IMR-90 (cell line): Measurements from ENCODE around the gene BET1. TPM values are rescaled to one million over a fixed set of nuclear protein-coding genes. Genes with fewer than 3 reads are reported as not detected.

ENCODE experiments used
- ATAC-seq: fragments of 200-7000 bp; cut with Tn5 transposase; 2 replicates; pipeline ENCODE4 v1.9.1; 2020; ENCODE audit warnings: low read depth, mild to moderate bottlenecking, moderate library complexity
- BruUV-seq: library from RNA; stranded (reverse); fragments of 400-500 nt; replicated peaks from 2 replicates; lab custom pipeline; 2021; lab: Mats Ljungman, UMichigan
- CTCF ChIA-PET: fragments of 300-600 bp; formaldehyde crosslinking; extraction: SDS; loops from one replicate; lab custom pipeline; 2021; ENCODE audit warnings: antibody characterized with exemption; lab: Yijun Ruan, JAX
- POLR2A ChIA-PET: fragments of 300-600 bp; sonication (Branson Sonifier 250); formaldehyde crosslinking; loops from one replicate; lab custom pipeline; 2022; ENCODE audit warnings: antibody characterized with exemption; ENCODE audit not compliant: unreplicated experiment; lab: Charles Lee
- DNase-seq: peaks from one replicate; pipeline ENCODE4 v3.0.0; 2013
- H2AFZ ChIP-seq: replicated peaks from 2 replicates; pipeline ENCODE3; 2013; ENCODE audit warnings: low read length, mild to moderate bottlenecking; ENCODE audit not compliant: poor library complexity
- H2AK5ac ChIP-seq: 2 replicates; pipeline ENCODE4 v1.6.1; 2013; ENCODE audit warnings: low read depth, low read length, inconsistent platforms
- H2AK9ac ChIP-seq: replicated peaks from 2 replicates; pipeline ENCODE3; 2013; ENCODE audit warnings: mild to moderate bottlenecking, low read depth, low read length, moderate library complexity; ENCODE audit not compliant: poor library complexity
- H2BK120ac ChIP-seq: 2 replicates; pipeline ENCODE4 v1.6.1; 2013; ENCODE audit warnings: low read depth, low read length, inconsistent platforms
- H2BK15ac ChIP-seq: 3 replicates; pipeline ENCODE4 v1.6.1; 2013; ENCODE audit warnings: low read depth, low read length, inconsistent platforms
- H2BK20ac ChIP-seq: 2 replicates; pipeline ENCODE4 v1.6.1; 2013; ENCODE audit warnings: low read depth, mild to moderate bottlenecking, inconsistent platforms, low read length, moderate library complexity
- H2BK5ac ChIP-seq: 2 replicates; pipeline ENCODE4 v1.6.1; 2013; ENCODE audit warnings: mild to moderate bottlenecking, low read depth, low read length, inconsistent platforms; ENCODE audit not compliant: poor library complexity, severe bottlenecking
- H3K14ac ChIP-seq: replicated peaks from 2 replicates; pipeline ENCODE4 v1.6.1; 2013; ENCODE audit warnings: low read depth, low read length, inconsistent platforms
- H3K18ac ChIP-seq: 2 replicates; pipeline ENCODE4 v1.6.1; 2013; ENCODE audit warnings: low read depth, low read length, control low read depth
- H3K23ac ChIP-seq: 2 replicates; pipeline ENCODE4 v1.6.1; 2013; ENCODE audit warnings: low read depth, low read length, inconsistent platforms
- H3K27ac ChIP-seq: 2 replicates; pipeline ENCODE4 v1.5.1; 2013; ENCODE audit warnings: mild to moderate bottlenecking, control low read depth, low read length; ENCODE audit not compliant: insufficient read depth
- H3K27me3 ChIP-seq: 2 replicates; pipeline ENCODE4 v1.6.1; 2013; ENCODE audit warnings: low read length; ENCODE audit not compliant: control insufficient read depth, insufficient read depth
- H3K36me3 ChIP-seq: 2 replicates; pipeline ENCODE4 v1.6.1; 2013; ENCODE audit warnings: low read length, mixed read lengths; ENCODE audit not compliant: control insufficient read depth, insufficient read depth
- H3K4ac ChIP-seq: 2 replicates; pipeline ENCODE4 v1.6.1; 2013; ENCODE audit warnings: low read depth, low read length, inconsistent platforms
- H3K4me1 ChIP-seq: 2 replicates; pipeline ENCODE4 v1.6.1; 2013; ENCODE audit warnings: low read length, mixed read lengths; ENCODE audit not compliant: control insufficient read depth, insufficient read depth
- H3K4me2 ChIP-seq: 2 replicates; pipeline ENCODE4 v1.6.1; 2013; ENCODE audit warnings: low read depth, mild to moderate bottlenecking, control low read depth, low read length, moderate library complexity
- H3K4me3 ChIP-seq: 2 replicates; pipeline ENCODE4 v1.5.1; 2013; ENCODE audit warnings: low read depth, mild to moderate bottlenecking, control low read depth, low read length, moderate library complexity; ENCODE audit not compliant: insufficient read depth
- H3K56ac ChIP-seq: 2 replicates; pipeline ENCODE4 v1.6.1; 2013; ENCODE audit warnings: low read length, inconsistent platforms; ENCODE audit not compliant: insufficient read depth; ENCODE audit errors: extremely low read depth
- H3K79me1 ChIP-seq, 2 experiments: 2 replicates each; pipeline ENCODE4 v1.6.1; 2013; ENCODE audit warnings: low read length in 2 of 2, inconsistent platforms in 1 of 2, low read depth in 1 of 2
- H3K9ac ChIP-seq: 2 replicates; pipeline ENCODE4 v1.6.1; 2013; ENCODE audit warnings: low read depth, low read length, control low read depth
- H3K9me1 ChIP-seq: 2 replicates; pipeline ENCODE4 v1.6.1; 2013; ENCODE audit warnings: low read length, inconsistent platforms; ENCODE audit not compliant: insufficient read depth
- H3K9me3 ChIP-seq: 2 replicates; pipeline ENCODE4 v1.6.1; 2013; ENCODE audit warnings: low read length; ENCODE audit not compliant: control insufficient read depth, insufficient read depth
- H4K20me1 ChIP-seq: 2 replicates; pipeline ENCODE4 v1.6.1; 2013; ENCODE audit warnings: low read length, inconsistent platforms; ENCODE audit not compliant: insufficient read depth
- H4K5ac ChIP-seq: 2 replicates; pipeline ENCODE4 v1.6.1; 2013; ENCODE audit warnings: mild to moderate bottlenecking, low read depth, low read length, control low read depth
- H4K8ac ChIP-seq, 2 experiments: 2 replicates each; pipeline ENCODE4 v1.6.1; 2013; ENCODE audit warnings: low read depth in 2 of 2, low read length in 2 of 2, control low read depth in 1 of 2, inconsistent platforms in 1 of 2
- H4K91ac ChIP-seq: 2 replicates; pipeline ENCODE4 v1.6.1; 2013; ENCODE audit warnings: low read depth, low read length, inconsistent platforms; ENCODE audit not compliant: insufficient read depth
- CEBPB ChIP-seq: IDR thresholded peaks from 2 replicates; pipeline ENCODE4 v1.6.1; 2012; ENCODE audit warnings: low read depth, low read length, improper control_type of control experiment
- CHD1 ChIP-seq: IDR thresholded peaks from 2 replicates; pipeline ENCODE4 v1.6.1; 2012; ENCODE audit warnings: low read depth, low read length, improper control_type of control experiment
- ELK1 ChIP-seq: fragments of 150-350 bp; IDR thresholded peaks from 2 replicates; pipeline ENCODE4 v1.6.1; 2016; ENCODE audit warnings: low read depth, mild to moderate bottlenecking, low read length, moderate library complexity, borderline replicate concordance
- MAFK ChIP-seq: IDR thresholded peaks from 2 replicates; pipeline ENCODE4 v1.6.1; 2012; ENCODE audit warnings: low read depth, low read length, improper control_type of control experiment
- MAZ ChIP-seq: IDR thresholded peaks from 2 replicates; pipeline ENCODE4 v1.6.1; 2012; ENCODE audit warnings: low read depth, mild to moderate bottlenecking, low read length, improper control_type of control experiment, moderate library complexity, borderline replicate concordance
- POLR2A ChIP-seq: IDR thresholded peaks from 2 replicates; pipeline ENCODE4 v1.6.1; 2012; ENCODE audit warnings: mild to moderate bottlenecking, low read depth, low read length
- RCOR1 ChIP-seq: IDR thresholded peaks from 2 replicates; pipeline ENCODE4 v1.6.1; 2012; ENCODE audit warnings: mild to moderate bottlenecking, low read length, improper control_type of control experiment; ENCODE audit not compliant: insufficient replicate concordance
- WGBS, 2 experiments: methylation state at CpG; one replicate each; pipeline versions ENCODE4 v1.1.5 to v1.1.7; 2013; ENCODE audit warnings: missing lambda C conversion rate in 2 of 2; ENCODE audit not compliant: insufficient read length in 1 of 2; ENCODE audit errors: extremely low coverage in 2 of 2; 5-methylcytosine and 5-hydroxymethylcytosine counted together
- dilution Hi-C: fragments of 300-500 bp; cut with HindIII; formaldehyde crosslinking; loops from one replicate; pipeline ENCODE4 v1.14.3; 2018; ENCODE audit warnings: low sequenced_read_pairs; ENCODE audit not compliant: unreplicated experiment
- in situ Hi-C: fragments of 300-500 bp; cut with MboI; formaldehyde crosslinking; loops from 3 replicates; pipeline ENCODE4 v1.14.3; 2019; ENCODE audit warnings: low sequenced_read_pairs, inconsistent platforms, mixed read lengths
- intact Hi-C: fragments of 100-400 bp; cut with micrococcal nuclease; formaldehyde crosslinking; loops from 2 replicates; pipeline ENCODE4 v1.10.0; 2022
- polyA plus RNA-seq, 3 experiments: library from polyadenylated mRNA; depleted of rRNA; stranded (reverse); fragments of >200 nt; gene quantifications; 2 replicates each; pipeline ENCODE4 v1.2.3, GENCODE V29; 2012; ENCODE audit warnings: low replicate concordance in 1 of 3
- total RNA-seq: library from RNA; depleted of rRNA; stranded (reverse); fragments of >200 nt; gene quantifications from 2 replicates; pipeline ENCODE4 v1.2.3, GENCODE V29; 2012
- TF ChIP-seq, protein P1 (sequence below): conservative IDR thresholded peaks from 2 replicates; pipeline ENCODE4 v1.5.1; 2012; ENCODE audit warnings: mild to moderate bottlenecking, low read depth, low read length, improper control_type of control experiment

BET1 gene
- total and polyA plus RNA-seq, 2 of the 4 experiments (the other 2 are of a cell fraction): 9.9 to 33.2 TPM

DNA sequence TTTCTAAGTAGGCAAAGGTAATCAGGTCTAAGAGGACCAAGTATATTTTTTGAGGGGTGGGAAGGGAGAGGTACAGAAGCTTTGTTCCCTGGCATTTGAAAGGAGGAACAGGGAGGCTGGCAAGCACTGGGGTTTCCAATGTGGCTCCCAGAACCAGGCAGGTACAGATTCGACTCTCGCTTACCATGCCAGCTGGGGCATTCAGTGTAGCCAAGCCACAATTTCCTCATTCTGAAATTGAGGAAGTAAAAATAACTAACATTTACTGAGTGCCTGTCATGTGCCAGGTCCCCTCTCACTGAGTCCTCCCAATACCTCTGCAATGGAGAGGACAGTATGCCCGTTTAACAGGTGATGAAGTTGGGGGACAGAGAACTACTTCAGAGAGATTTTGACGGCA lies 45.9 kb upstream of the BET1 start:
- ATAC-seq (no peak), DNase-seq (no peak)
- Histone ChIP-seq H2BK5ac (no peak overlapping the region), H3K79me1 (no peaks in the 10 kb centered on the region), H3K36me3 (no peaks in the 10 kb centered on the region), H4K91ac (no peak overlapping the region), H2AK9ac (no peak overlapping the region), H3K4me3 (no peak overlapping the region), H2BK15ac (no peak overlapping the region), H4K5ac (no peak overlapping the region), H3K14ac (no peak overlapping the region), H2BK120ac (no peak overlapping the region), H3K4me2 (no peak overlapping the region), H2BK20ac (no peak overlapping the region), H2AK5ac (no peak overlapping the region), H3K56ac (no peak overlapping the region), H3K4ac (no peak overlapping the region), H3K9ac (no peak overlapping the region), H4K20me1 (no peaks in the 10 kb centered on the region), H3K23ac (no peak overlapping the region), H3K27ac (no peak overlapping the region), H3K4me1 (no peaks in the 10 kb centered on the region), H3K27me3 (no peaks in the 10 kb centered on the region), H3K9me3 (no peaks in the 10 kb centered on the region), H3K9me1 (no peaks in the 10 kb centered on the region), H2AFZ (no peak overlapping the region), H3K18ac (no peak overlapping the region), H4K8ac (no peak overlapping the region)
- BruUV-seq: no TSS peak
- TF ChIP-seq RCOR1 (no peak), POLR2A (no peak), MAFK (no peak), CHD1 (no peak), CEBPB (no peak), ELK1 (no peak), MAZ (no peak)
- TF ChIP-seq, protein P1, sequence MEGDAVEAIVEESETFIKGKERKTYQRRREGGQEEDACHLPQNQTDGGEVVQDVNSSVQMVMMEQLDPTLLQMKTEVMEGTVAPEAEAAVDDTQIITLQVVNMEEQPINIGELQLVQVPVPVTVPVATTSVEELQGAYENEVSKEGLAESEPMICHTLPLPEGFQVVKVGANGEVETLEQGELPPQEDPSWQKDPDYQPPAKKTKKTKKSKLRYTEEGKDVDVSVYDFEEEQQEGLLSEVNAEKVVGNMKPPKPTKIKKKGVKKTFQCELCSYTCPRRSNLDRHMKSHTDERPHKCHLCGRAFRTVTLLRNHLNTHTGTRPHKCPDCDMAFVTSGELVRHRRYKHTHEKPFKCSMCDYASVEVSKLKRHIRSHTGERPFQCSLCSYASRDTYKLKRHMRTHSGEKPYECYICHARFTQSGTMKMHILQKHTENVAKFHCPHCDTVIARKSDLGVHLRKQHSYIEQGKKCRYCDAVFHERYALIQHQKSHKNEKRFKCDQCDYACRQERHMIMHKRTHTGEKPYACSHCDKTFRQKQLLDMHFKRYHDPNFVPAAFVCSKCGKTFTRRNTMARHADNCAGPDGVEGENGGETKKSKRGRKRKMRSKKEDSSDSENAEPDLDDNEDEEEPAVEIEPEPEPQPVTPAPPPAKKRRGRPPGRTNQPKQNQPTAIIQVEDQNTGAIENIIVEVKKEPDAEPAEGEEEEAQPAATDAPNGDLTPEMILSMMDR: no peak
- intact Hi-C loops (no loop called here), in situ Hi-C loops (no loop called here), dilution Hi-C loops (no loop called here)
- POLR2A ChIA-PET: no interaction called here
- CTCF ChIA-PET: no interaction called here
- WGBS, 2 experiments: 90% methylated on average over 2 of the region's 4 CpGs; no CpG with 5 or more reads in 1 of the 2 experiments
